ENCODE results near the gene NFATC1. TPM values are rescaled to one million over a fixed set of nuclear protein-coding genes. Genes with fewer than 3 reads are reported as not detected.

Gene NFATC1
- total RNA-seq, 2 donors from 2014 or later = 1.6 to 4.3 TPM

DNA sequence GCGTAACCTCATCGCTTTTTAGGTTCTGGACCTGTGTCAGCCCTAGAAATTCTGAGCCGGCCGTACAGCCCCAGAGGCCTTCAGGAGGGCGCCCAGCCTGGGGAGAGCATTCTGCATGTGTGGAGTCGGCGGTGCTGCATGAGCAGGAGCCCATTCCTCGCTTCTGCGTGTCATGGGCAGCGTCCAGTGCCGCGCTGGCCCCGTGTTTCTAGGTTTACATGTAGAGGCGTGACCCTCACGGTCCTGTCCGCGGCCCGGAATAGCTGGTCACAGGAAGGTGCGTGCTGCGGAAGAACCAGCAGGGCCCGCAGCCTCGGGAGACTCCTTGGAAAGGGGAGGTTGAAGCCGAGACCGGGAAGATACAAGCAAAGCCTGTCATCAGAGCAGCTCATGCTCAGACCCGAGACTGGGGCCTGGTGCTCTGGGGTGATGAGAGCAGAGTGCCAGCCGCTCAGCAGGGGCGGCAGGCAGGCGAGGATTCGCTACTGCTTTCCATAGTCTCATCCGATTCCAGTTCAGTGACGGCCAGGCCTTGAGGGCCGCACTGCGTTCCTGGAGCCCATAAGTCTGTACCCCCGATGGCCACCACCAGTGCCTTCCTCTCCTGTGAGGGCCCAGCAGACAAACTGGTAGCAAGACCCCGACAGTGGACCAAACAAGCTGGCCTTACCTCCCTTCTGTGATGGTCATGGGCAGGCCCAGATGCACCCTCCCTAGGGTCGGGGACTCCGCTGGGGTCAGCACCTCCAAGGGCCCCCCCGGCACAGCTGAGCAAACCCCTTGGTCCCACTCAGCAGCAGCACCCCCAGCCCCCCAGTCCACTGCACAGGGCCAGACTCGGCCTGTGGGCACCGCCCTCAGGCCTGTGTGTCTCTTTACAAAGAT, 15.6 kb upstream of the NFATC1 start:
- Histone ChIP-seq H3K9me3 (no peaks in the 10 kb centered on the region), H3K27ac (no peak overlapping the region), H3K27me3 (no peaks in the 10 kb centered on the region), H3K9ac (ENCODE audit: low read depth in 2 of 2, low read length in 2 of 2) (no peak overlapping the region), H3K4me1 (no peaks in the 10 kb centered on the region), H3K36me3 (no peaks in the 10 kb centered on the region), H3K4me3 (no peak overlapping the region)
- DNase-seq = no peak
- intact Hi-C loops (cut with DNase I) = loop anchor here (1.0 to 5.0 kb wide), 2 partner anchors 147 to 263 kb away; no protein-coding TSS in a partner anchor
- TF ChIP-seq, protein P1, sequence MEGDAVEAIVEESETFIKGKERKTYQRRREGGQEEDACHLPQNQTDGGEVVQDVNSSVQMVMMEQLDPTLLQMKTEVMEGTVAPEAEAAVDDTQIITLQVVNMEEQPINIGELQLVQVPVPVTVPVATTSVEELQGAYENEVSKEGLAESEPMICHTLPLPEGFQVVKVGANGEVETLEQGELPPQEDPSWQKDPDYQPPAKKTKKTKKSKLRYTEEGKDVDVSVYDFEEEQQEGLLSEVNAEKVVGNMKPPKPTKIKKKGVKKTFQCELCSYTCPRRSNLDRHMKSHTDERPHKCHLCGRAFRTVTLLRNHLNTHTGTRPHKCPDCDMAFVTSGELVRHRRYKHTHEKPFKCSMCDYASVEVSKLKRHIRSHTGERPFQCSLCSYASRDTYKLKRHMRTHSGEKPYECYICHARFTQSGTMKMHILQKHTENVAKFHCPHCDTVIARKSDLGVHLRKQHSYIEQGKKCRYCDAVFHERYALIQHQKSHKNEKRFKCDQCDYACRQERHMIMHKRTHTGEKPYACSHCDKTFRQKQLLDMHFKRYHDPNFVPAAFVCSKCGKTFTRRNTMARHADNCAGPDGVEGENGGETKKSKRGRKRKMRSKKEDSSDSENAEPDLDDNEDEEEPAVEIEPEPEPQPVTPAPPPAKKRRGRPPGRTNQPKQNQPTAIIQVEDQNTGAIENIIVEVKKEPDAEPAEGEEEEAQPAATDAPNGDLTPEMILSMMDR (IDR thresholded peaks at IDR 0.05) = no peak

DNA sequence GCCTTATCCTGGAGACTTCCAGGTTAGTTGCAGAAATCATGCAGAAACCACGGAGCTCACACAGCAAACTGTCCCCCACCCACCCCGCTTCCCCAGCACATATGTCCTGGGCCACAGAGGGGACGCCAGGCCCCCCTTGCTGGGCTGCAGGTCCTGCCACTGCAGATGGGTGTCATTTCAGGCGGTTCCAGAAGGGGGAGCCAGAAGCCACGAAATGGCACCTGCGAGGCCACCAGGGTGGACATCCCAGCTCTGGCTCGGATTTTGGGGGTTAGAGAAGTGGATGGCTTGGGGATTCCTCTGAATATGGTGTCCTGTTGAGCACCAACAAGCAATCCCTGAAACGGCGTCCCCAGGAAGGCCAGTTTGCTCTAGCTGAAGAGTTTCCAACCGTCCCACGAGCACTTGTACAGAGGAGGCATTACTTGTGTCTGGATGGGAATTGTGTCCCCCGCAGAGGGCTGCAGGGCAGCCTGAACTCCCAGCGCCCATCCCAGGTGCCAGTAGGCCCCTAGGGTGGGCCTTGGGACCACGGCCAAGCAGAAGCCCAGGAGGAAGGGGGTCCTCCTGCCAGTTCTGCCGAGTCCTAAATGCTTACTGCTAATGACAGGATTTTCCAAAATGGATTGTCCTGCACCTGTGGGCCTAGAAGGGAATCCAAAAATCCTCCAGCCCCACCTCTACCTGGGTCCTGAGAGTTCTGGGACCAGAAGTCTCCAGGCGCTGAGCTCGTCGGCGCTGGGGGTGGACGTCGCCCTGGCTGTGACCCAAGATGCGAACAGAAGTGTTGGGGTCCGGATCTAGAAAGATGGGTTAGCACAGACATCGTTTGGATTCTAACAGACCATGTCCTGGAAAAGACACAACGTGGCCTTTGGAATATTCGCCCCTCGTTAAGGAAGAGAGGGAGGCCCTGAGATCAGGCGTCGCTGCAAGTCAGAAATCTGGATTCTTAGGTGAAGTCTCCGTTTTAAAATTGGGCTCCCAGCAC, 14.6 kb upstream of the NFATC1 start:
- no peaks in the 10 kb centered on the region for H3K9me3 ChIP-seq
- no peaks in the 10 kb centered on the region for H3K27me3 ChIP-seq
- intact Hi-C loops (cut with DNase I) = loop anchor here (5.0 kb wide), 1 partner anchor 146 kb away; no protein-coding TSS in a partner anchor
- H3K4me3 ChIP-seq = no peak overlapping the region
- no peak overlapping the region for H3K9ac ChIP-seq (ENCODE audit: low read depth in 2 of 2, low read length in 2 of 2)
- H3K27ac ChIP-seq = no peak overlapping the region
- peak; percentile 72 for DNase-seq
- TF ChIP-seq, protein P1 (IDR thresholded peaks at IDR 0.05) = peak; percentile 74
- H3K4me1 ChIP-seq = no peaks in the 10 kb centered on the region
- no peaks in the 10 kb centered on the region for H3K36me3 ChIP-seq

DNA sequence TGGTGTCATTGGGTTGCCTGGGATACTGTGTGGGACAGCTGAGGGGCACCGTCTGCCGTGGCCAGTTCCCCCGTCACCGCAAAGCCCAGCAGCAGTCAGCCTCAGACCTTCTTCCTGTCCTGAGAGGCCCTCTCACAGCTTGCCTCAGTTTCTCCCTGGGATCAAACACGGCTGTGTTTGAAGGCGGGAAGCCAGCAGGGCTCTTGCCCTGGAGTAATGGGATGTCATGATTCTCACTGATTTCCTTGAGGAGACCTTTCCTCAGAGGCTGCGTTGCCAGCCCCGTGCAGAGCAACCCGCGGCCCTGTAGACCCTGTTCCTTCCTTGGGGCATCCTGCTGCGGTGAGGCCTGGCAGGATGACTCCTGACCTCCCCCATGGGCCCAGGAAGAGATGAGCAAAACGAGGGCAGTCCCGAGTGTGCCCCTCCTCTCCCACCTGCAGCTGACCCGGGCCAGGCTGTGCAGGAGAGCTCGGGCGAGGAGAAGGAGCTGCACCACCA, 13.9 kb upstream of the NFATC1 start:
- no peak overlapping the region for H3K4me3 ChIP-seq
- no peaks in the 10 kb centered on the region for H3K4me1 ChIP-seq
- H3K9me3 ChIP-seq = no peaks in the 10 kb centered on the region
- TF ChIP-seq, protein P1 (IDR thresholded peaks at IDR 0.05) = no peak
- no peak overlapping the region for H3K9ac ChIP-seq (ENCODE audit: low read depth in 2 of 2, low read length in 2 of 2)
- no peak for DNase-seq
- H3K27me3 ChIP-seq = no peaks in the 10 kb centered on the region
- H3K27ac ChIP-seq = no peak overlapping the region
- no peaks in the 10 kb centered on the region for H3K36me3 ChIP-seq
- intact Hi-C loops (cut with DNase I) = loop anchor here (5.0 kb wide), 1 partner anchor 145 kb away; no protein-coding TSS in a partner anchor

GRCh38 chr18:79382681-79383387, 12.9 kb upstream of the NFATC1 start:
- no peaks in the 10 kb centered on the region for H3K27me3 ChIP-seq
- H3K9ac ChIP-seq (ENCODE audit: low read depth in 2 of 2, low read length in 2 of 2) = no peak overlapping the region
- no peaks in the 10 kb centered on the region for H3K36me3 ChIP-seq
- no peak overlapping the region for H3K4me3 ChIP-seq
- DNase-seq = no peak
- no peaks in the 10 kb centered on the region for H3K4me1 ChIP-seq
- H3K27ac ChIP-seq = no peak overlapping the region
- TF ChIP-seq, protein P1 (IDR thresholded peaks at IDR 0.05) = no peak
- H3K9me3 ChIP-seq = no peaks in the 10 kb centered on the region
- intact Hi-C loops (cut with DNase I) = loop anchor here (5.0 kb wide), 1 partner anchor 144 kb away; no protein-coding TSS in a partner anchor
